ENCODE measurements around the gene DOHH.

The DOHH gene

GRCh38 chr19:3501780-3502179 is 1.3 kb upstream of the DOHH start:
- DNase-seq (ENCODE audit: low spot score), result no peak

GRCh38 chr19:3499738-3500428 is 591 bp downstream of the DOHH start:
- DNase-seq (ENCODE audit: low spot score), result peak; percentile 32

GRCh38 chr19:3497757-3498520 is 2.5 kb downstream of the DOHH start:
- DNase-seq (ENCODE audit: low spot score), result no peak

GRCh38 chr19:3496392-3497273 is 3.8 kb downstream of the DOHH start:
- no peak for DNase-seq (ENCODE audit: low spot score)

GRCh38 chr19:3494559-3494958 is 5.9 kb downstream of the DOHH start:
- DNase-seq (ENCODE audit: low spot score), result no peak

GRCh38 chr19:3494051-3494450 is 6.4 kb downstream of the DOHH start:
- DNase-seq (ENCODE audit: low spot score), result peak; percentile 96

- DNase-seq (ENCODE audit: low spot score), result no peak
Measured at GRCh38 chr19:3493651-3494050, 6.8 kb downstream of the DOHH start.

- DNase-seq (ENCODE audit: low spot score), result no peak
Measured at GRCh38 chr19:3492919-3493318, 7.6 kb downstream of the DOHH start.

- no peak for DNase-seq (ENCODE audit: low spot score)
Measured at GRCh38 chr19:3492131-3492839, 8.2 kb downstream of the DOHH start.

- no peak for DNase-seq (ENCODE audit: low spot score)
Measured at GRCh38 chr19:3491396-3492119, 8.9 kb downstream of the DOHH start.

- no peak for DNase-seq (ENCODE audit: low spot score)
Measured at GRCh38 chr19:3483226-3483628, 17.2 kb downstream of the DOHH start, which contains the start of gene SMIM44. TSS of gene SMIM44 (minus strand) at chr19:3483441. CDS start at chr19:3483403, 38 bp downstream.

GRCh38 chr19:3482507-3483225 is 17.8 kb downstream of the DOHH start:
- no peak for DNase-seq (ENCODE audit: low spot score)

GRCh38 chr19:3481241-3482090 is 19.0 kb downstream of the DOHH start:
- DNase-seq (ENCODE audit: low spot score), result no peak

GRCh38 chr19:3480383-3481091 is 19.9 kb downstream of the DOHH start, which contains the start of gene SMIM24:
TSS of gene SMIM24 (minus strand) at chr19:3480525. CDS start at chr19:3480463, 62 bp downstream.
- peak; percentile 58 for DNase-seq (ENCODE audit: low spot score)

GRCh38 chr19:3479834-3480215 is 20.6 kb downstream of the DOHH start:
- peak; percentile 72 for DNase-seq (ENCODE audit: low spot score)

- DNase-seq (ENCODE audit: low spot score), result peak; percentile 85
Measured at GRCh38 chr19:3479177-3479833, 21.2 kb downstream of the DOHH start.

- DNase-seq (ENCODE audit: low spot score), result no peak
Measured at GRCh38 chr19:3478409-3479176, 21.9 kb downstream of the DOHH start.

All from iPS-NIHi11 (cell line).